WERI-Rb-1 (cell line): ENCODE results near the gene MFSD2B.

Experiments used
- DNase-seq: peaks from one replicate; pipeline ENCODE4 v3.0.0-alpha.2; 2020
- H3K27ac ChIP-seq: fragments of 250-450 bp; sonication (Bioruptor Pico); 2 replicates; pipeline ENCODE4 v1.5.1; 2020; ENCODE audit warnings: mild to moderate bottlenecking, moderate library complexity
- H3K27me3 ChIP-seq: fragments of 250-450 bp; sonication (Bioruptor Pico); 2 replicates; pipeline ENCODE4 v1.5.1; 2021; ENCODE audit warnings: mild to moderate bottlenecking, low read depth, moderate library complexity; ENCODE audit not compliant: insufficient read depth, severe bottlenecking
- H3K36me3 ChIP-seq: fragments of 250-450 bp; sonication (Bioruptor Pico); 2 replicates; pipeline ENCODE4 v1.5.1; 2020; ENCODE audit warnings: mild to moderate bottlenecking, moderate library complexity
- H3K4me3 ChIP-seq: 2 replicates; pipeline ENCODE4 v1.5.1; 2011; ENCODE audit warnings: low read depth, mild to moderate bottlenecking, control low read depth, low read length
- H3K9me3 ChIP-seq: fragments of 250-450 bp; sonication (Bioruptor Pico); 2 replicates; pipeline ENCODE4 v1.5.1; 2021; ENCODE audit warnings: mild to moderate bottlenecking, moderate library complexity; ENCODE audit not compliant: severe bottlenecking
- TF ChIP-seq, protein P1 (sequence below): IDR thresholded peaks from 2 replicates; pipeline ENCODE4 v1.5.1; 2011; ENCODE audit warnings: low read depth, mild to moderate bottlenecking, control low read depth, inconsistent platforms, low read length

MFSD2B gene

DNA sequence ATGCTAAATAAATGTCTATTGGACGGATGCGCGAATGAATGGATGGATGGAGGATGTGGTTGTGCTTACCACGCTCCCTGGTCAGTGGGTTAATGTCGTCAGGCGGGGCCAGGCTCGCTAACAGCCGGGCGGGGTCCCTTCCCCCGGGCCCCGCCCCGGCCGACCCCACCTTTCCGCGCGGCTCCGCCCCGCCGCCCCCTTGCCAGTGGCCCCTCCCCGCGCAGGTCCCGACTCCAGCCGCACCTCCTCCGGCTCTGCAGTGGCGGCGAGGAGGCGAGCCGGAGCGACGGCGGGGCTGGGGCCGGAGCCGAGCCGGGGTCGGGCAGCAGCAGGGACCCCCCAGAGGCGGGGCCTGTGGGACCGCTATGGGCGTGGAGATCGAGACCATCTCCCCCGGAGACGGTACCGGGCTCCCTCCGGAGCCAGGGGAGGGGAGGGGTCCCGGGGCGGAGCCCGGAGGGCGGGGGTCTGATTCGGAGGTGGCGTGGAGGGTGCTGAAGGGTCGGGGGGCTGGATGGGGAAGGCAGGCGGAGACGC lies 39.7 kb downstream of the MFSD2B start, which contains the start of gene FKBP1B:
FKBP1B (plus strand) TSS at position 257 of the 537 bp plus-strand sequence; CDS start at position 366, 109 bp downstream.
- Histone ChIP-seq H3K36me3 (no peaks in the 10 kb centered on the region), H3K9me3 (no peaks in the 10 kb centered on the region), H3K4me3 (no peak within 1 kb of the TSS), H3K27ac (no peak within 1 kb of the TSS), H3K27me3 (no peaks in the 10 kb centered on the region)
- no peak for DNase-seq
- TF ChIP-seq, protein P1, sequence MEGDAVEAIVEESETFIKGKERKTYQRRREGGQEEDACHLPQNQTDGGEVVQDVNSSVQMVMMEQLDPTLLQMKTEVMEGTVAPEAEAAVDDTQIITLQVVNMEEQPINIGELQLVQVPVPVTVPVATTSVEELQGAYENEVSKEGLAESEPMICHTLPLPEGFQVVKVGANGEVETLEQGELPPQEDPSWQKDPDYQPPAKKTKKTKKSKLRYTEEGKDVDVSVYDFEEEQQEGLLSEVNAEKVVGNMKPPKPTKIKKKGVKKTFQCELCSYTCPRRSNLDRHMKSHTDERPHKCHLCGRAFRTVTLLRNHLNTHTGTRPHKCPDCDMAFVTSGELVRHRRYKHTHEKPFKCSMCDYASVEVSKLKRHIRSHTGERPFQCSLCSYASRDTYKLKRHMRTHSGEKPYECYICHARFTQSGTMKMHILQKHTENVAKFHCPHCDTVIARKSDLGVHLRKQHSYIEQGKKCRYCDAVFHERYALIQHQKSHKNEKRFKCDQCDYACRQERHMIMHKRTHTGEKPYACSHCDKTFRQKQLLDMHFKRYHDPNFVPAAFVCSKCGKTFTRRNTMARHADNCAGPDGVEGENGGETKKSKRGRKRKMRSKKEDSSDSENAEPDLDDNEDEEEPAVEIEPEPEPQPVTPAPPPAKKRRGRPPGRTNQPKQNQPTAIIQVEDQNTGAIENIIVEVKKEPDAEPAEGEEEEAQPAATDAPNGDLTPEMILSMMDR = no peak

DNA sequence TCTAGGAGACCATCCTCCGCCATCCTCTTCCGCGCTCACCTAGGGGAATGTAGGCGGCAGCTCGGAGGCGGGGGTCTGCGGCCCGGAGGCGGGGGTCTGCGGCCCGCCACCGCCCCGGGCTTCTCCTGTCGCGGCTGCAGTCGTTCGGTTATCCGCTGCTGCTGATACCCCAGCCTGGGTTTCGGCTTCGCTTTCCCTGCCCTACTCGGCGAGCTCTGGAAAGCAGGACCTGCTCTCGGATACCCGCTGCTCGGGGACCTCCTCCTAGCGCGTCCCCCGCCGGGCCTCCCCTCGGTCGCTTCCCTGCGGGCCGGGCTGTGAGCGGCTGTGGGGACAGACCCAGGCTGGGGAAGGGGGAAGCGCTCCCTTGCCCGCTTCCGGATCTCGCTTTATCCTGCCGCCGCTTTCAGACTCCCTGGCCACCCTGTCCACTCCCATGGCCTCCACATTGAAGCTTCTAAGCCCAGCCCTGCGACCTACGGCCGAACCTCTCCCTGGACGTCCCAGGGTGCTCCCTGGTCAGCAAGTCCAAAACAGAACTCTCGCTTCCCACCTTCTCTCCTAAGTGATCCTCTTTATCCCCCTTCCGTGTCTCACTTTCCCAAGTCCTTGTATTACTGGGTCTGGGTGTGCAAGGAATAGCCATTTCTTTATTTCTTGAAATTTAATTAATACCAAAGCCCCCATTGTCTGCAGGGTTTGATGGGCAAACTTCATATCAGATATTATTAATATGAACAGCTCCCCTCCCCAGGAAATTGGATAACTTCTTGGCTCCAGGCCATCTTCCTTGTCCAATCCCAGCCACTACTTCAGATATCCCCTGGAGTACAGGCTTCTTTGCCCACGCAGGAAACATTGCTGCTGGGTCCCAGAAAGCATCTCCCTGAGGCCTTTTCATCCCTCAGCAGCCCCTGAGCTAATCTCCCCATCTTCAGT lies 40.4 kb downstream of the MFSD2B start:
- no peak for DNase-seq
- TF ChIP-seq, protein P1 = no peak
- Histone ChIP-seq H3K27me3 (no peaks in the 10 kb centered on the region), H3K36me3 (no peaks in the 10 kb centered on the region), H3K27ac (no peak overlapping the region), H3K4me3 (no peak overlapping the region), H3K9me3 (no peaks in the 10 kb centered on the region)

DNA sequence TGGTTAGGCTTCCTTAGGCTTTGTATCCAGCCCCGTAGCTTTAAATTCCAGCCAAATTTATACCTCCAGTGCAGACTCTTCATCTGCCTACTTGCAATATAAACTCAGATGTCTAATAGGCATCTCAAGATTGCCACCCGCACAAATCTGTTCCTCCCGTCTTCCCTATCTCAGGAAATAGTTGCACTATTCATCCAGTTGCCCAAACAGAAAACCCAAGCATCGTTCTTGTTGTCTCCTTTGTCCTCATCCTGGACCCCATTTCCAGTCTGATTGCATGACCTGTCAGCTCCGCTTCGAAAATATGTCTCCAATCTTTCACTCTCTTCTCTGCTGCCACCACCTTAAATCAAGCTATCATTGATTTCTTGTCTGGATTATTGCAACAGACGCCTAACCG lies 41.9 kb downstream of the MFSD2B start:
- Histone ChIP-seq H3K9me3 (peaks cover 3% of the 10 kb centered on the region), H3K27ac (no peak overlapping the region), H3K4me3 (no peak overlapping the region), H3K36me3 (no peaks in the 10 kb centered on the region), H3K27me3 (no peaks in the 10 kb centered on the region)
- TF ChIP-seq, protein P1 = no peak
- no peak for DNase-seq

DNA sequence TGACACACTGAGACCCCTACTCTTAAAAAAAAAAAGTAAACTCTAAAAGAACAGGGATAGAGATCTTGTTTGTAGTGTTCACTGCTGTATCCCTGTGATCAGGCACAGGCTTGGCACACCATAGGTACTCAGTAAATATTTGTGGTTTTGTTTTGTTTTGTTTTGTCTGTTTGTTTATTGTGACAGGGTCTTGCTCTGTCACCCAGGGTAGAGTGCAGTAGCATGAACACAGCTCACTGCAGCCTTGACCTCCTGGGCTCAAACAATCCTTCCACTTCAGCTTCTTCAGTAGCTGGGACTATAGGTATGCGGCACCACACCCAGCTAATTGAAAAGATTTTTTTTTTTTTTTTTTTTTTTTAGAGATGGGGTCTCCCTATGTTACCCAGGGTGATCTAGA lies 43.1 kb downstream of the MFSD2B start:
- Histone ChIP-seq H3K36me3 (no peaks in the 10 kb centered on the region), H3K27ac (no peak overlapping the region), H3K9me3 (peaks cover 3% of the 10 kb centered on the region), H3K4me3 (no peak overlapping the region), H3K27me3 (no peaks in the 10 kb centered on the region)
- TF ChIP-seq, protein P1 = no peak
- DNase-seq = no peak

DNA sequence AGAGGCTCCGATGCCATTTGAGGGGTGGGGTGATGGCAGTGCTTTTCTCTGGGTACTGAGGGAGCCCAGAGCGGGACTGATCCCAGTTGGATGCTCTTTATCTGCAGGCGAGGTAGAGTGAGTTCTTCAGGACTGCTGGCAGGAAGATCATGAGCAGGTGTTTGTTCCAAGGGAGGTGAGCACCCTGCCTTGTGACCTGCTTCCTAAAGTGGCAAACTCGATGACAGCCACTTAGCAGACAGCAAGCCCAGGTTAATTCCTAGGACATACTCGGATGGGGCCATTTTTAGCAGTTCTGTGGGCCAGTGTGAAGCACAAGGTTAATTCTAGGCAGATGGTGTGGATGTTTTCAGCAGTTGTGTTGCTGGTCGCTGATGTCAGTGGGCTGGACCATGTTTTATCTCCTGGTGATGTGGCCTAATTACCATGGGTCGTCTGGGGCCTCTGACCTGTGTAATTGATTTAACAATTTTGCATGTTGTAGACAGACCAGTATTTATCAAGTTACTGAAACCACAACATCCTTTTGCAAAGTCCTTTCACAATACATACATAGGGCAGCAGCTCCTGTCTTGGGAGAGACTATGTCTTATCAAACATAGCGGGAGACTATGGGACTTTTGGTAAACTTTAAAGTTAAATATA lies 44.6 kb downstream of the MFSD2B start:
- TF ChIP-seq, protein P1 = no peak
- H3K27ac ChIP-seq = peak overlapping the region; percentile 14; the same call in 1 of the 2 replicates
- H3K9me3 ChIP-seq = peaks cover 3% of the 10 kb centered on the region
- H3K4me3 ChIP-seq = no peak overlapping the region
- H3K27me3 ChIP-seq = no peaks in the 10 kb centered on the region
- H3K36me3 ChIP-seq = no peaks in the 10 kb centered on the region
- peak; percentile 23 for DNase-seq
